ENCODE measurements around the gene RBMS3. TPM values are rescaled to one million over a fixed set of nuclear protein-coding genes. Genes with fewer than 3 reads are reported as not detected.

Gene RBMS3
- total RNA-seq, 1 experiment from 2014 or later = 6.5 TPM

GRCh38 chr3:29936766-29937165 is 655.9 kb downstream of the RBMS3 start:
- no peak for DNase-seq (ENCODE audit: low spot score)

GRCh38 chr3:29937185-29937584 is 656.3 kb downstream of the RBMS3 start:
- DNase-seq (ENCODE audit: low spot score) = no peak

DNA sequence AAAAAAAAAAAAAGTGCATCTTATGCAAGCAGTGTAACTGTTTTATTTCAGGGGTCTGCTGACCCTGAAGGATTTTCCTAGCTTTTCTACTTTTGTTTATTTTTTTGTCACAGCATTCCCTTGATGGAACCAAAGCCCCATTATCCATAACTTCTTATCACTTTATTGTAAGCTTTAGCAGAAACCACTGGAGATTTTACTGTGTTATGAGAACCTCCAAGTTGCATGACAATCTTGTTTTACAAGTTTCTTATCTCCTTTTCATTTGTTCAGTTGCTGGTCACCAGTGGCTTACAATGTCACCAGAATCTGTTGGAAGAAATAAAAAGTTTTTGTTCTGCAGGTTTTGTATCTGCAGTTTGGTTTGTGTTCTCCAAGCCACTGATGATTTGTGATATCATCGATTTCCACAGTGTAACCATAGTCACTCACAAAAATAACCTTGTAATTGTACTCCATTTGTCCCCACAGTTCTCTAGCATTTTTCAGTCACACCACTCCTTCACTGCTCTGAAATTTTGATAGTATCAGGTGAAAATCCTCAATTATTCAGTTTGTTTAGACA is 660.0 kb downstream of the RBMS3 start:
- DNase-seq (ENCODE audit: low spot score) = peak; percentile 4

GRCh38 chr3:29942297-29942696 is 661.4 kb downstream of the RBMS3 start:
- no peak for DNase-seq (ENCODE audit: low spot score)

- no peak for DNase-seq (ENCODE audit: low spot score)
Observed at GRCh38 chr3:29949131-29949530, 668.3 kb downstream of the RBMS3 start.

DNA sequence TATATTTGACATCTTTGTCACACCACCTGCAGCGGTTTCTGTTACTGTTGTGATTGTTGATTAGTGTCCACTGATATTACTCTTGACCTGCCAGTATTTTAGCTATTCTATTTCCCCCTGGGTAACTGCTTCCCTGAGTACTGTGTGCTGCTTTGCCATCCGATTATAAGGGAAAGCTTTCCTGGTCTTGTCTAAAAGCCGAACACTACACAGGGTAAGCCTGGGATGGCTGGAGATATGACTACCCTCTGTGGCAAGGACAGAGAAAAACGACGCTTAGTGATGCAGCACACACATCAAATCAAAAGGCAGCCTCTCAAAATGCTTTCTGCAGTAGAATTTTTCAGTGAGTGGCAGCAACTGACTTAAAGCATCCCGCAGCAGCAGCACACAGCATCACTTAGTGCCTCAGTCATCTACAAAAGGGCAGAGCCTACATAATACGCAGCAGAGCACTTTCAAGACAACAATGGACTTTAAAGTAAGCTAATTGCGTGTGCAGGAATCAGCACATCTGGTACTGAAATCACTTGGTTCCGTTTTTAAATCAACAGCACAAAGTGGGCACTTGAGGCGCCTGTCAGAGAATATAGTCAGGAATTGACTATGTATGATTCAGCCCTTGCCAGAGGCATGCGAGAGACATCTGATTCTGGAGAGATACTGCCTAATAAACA is 669.2 kb downstream of the RBMS3 start:
- no peak for DNase-seq (ENCODE audit: low spot score)

GRCh38 chr3:29952431-29952830 is 671.6 kb downstream of the RBMS3 start:
- no peak for DNase-seq (ENCODE audit: low spot score)

DNA sequence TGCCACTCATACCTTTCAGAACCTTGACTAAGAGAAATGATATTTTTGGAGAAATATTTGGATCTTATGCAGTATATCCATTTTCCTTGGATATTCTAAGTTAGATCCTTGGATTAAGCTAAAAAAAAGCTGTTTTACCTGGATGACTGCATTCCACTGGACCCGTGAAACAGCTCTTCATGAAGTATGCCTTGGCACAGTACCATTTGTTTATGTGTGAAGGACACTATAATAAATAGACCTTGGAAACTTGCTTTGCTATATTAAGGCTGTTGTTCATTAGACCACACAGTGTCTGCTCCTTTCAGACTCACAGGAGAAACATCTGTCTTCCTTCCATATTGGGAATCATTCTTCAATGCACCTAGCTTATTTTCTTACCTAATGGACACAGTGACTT is 674.5 kb downstream of the RBMS3 start:
- DNase-seq (ENCODE audit: low spot score) = no peak

- DNase-seq (ENCODE audit: low spot score) = no peak
Observed at GRCh38 chr3:29958816-29959215, 677.9 kb downstream of the RBMS3 start.

- no peak for DNase-seq (ENCODE audit: low spot score)
Observed at GRCh38 chr3:29971895-29972294, 691.0 kb downstream of the RBMS3 start.

GRCh38 chr3:29972320-29972993 is 691.6 kb downstream of the RBMS3 start:
- DNase-seq (ENCODE audit: low spot score) = no peak

DNA sequence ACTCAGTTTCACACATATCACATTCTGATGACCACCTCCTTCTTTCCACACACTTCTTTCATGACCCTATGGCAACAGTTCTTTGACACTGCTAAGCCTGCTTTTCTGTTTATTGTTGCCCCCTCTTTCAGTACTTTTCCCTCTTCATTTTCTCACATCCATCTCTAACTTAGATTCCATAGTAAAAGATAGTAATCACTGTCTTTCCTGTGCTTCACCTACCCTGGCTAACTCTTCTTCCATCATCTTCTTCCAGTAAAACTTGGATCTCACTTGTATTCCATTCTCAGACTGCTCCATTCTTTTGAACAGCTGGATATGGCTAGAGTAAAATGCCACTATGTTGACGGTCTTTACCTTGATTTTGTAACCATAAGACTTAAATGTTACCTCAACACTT is 692.9 kb downstream of the RBMS3 start:
- no peak for DNase-seq (ENCODE audit: low spot score)

DNA sequence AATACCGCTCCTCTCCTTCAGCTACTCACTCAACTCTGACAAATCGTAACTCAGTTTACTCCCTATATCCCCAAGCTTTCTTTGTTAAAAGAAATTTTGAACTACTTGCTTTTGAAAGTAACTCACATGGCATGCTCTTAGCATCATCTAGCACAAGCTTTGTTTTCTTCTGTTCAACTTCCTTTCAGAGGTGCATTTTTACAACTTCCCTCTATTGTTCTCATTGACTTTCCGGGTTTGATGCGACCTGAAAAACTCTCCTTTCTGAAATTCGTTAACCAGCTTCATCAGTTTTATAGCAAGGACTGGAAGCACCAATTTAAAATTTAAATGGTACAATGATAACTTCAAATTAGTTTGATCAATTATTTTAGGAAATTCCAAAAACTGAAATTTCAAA is 696.0 kb downstream of the RBMS3 start:
- DNase-seq (ENCODE audit: low spot score) = no peak

DNA sequence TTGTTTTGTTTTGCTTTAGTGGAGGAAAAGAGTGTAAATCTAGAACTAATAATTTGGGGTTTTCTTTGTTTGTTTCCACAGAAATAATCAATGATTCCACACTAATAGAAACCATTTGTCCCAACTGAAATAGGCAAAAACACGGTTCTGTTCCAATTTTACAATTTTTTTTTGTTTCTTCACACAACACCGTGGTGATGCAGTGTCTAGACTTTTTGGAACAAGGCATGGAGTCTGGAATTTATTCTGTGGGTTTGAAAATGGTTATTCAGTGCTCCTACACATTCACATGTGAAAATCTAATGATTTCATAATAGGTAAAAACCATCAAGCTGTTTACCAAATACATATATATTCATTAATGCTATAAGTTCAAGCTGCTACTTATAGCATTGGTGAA is 696.5 kb downstream of the RBMS3 start:
- no peak for DNase-seq (ENCODE audit: low spot score)

DNA sequence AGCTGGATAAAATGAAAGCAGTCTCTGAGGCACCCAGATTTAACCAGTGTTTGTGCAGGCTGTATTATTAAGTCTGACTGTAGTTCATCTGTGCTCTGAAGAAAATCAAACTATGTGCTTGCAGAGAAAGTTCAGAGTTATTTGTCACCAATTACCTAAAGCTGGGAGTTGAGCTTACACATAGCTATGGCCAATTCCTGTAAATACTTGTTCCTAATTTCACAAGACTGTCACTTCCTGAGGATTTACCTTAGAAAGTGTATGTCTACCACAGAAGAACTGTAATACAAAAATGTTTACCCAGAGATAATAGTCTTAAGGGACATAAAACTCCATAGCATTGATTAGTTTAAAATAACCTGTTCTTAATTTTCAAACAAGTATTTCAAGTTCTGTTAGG is 697.2 kb downstream of the RBMS3 start:
- no peak for DNase-seq (ENCODE audit: low spot score)

GRCh38 chr3:29991198-29991597 is 710.3 kb downstream of the RBMS3 start:
- no peak for DNase-seq (ENCODE audit: low spot score)

GRCh38 chr3:30002797-30003196 is 721.9 kb downstream of the RBMS3 start:
- DNase-seq (ENCODE audit: low spot score) = no peak

DNA sequence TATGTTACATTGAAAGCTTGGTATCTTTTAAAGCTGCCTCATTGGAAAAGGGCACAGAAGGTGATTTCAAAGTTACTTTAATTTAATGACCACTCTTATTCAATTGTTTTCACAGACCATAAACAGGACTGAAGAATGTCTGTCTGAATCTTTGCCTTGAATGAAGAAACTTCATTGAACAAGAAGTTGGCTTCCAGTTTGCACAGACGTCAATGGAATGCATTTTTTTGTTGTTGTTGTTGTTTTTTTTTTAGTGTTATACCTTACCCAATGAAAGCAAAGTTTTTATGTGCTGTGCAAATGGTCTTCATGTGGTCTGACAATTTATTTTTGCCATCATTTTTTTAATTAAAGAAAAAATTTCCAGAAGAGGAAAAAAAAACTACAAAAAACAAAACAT is 722.9 kb downstream of the RBMS3 start:
- DNase-seq (ENCODE audit: low spot score) = no peak

DNA sequence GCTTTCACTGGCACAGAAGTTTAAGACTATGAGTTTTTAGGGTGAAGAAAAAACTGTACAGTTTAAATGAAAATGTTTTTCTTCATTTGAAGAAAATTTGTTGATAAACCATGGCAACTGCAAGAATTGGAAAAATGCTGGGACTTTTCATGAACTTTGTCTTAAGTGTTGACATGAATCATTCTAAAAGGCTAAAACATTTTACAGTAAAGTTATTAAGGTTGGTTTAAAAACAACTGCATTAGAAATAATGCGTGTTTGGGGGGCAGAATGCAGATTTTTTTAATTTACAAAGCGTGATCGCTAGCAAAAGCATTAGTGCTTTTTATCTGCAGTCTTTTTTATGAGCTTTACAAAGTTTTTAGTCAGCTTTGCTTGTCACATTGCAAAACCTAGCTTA is 723.6 kb downstream of the RBMS3 start:
- no peak for DNase-seq (ENCODE audit: low spot score)

DNA sequence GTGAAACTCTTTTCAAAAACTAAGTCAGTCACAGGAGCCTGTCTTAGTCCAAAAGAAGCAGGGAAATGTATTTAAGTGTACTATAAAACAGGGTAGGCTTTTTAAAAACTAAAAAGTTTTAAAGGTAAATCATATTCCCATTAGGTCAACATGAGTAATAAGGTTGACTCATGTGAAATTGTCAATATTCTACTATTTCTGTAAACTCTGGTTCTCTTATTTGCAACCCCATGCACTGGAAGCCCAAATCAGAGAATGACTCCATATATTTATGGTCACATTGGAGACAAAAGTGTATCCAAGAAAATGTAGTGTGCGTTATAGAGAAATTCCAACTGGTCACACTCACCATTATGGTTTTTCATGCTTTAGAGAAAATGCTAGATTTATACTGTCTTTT is 725.2 kb downstream of the RBMS3 start:
- no peak for DNase-seq (ENCODE audit: low spot score)

DNA sequence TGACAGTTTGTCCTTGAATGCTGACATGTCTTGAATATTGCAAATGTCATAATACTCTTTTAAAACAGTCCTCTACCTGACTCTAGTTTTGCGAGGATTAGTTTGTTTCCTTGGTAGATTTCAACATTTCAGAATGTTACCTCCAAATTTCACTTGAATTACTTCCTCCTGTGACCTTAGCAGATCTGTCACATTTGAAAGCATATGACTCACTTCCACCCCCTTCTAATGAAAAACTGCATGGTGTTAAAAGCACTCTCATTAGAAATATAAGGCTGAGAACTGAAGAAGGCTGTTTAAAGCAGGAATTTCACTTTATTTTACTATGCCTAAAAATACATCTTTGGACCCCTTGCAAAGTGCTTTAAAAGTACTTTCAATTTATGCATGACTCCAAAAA is 726.8 kb downstream of the RBMS3 start:
- no peak for DNase-seq (ENCODE audit: low spot score)

DNA sequence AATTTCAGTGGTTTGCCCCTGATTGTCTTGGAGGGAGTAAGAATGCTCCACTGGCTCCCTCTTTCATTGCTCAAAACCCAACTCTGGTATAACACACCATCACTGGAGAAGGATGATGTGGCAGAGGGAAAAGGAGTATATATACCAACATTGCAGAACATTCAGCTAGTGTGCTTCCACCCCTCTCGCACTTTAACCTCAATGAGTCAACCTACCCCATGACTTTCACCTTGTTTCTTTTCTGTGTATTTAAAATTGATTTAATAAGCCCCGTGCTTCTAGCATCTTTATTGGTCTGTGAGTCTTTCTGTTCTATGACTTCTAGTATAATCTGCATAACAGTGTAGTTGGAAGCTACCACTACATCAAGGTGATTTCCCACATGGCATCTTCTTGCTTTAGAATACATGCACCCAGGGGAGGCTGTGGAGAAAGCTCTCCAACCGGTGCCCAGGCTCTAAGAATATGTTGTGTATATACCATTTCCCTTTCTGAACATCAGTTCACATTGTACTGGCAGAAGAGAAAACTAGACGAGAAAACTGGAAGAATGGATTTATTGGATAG is 730.4 kb downstream of the RBMS3 start:
- no peak for DNase-seq (ENCODE audit: low spot score)

DNA sequence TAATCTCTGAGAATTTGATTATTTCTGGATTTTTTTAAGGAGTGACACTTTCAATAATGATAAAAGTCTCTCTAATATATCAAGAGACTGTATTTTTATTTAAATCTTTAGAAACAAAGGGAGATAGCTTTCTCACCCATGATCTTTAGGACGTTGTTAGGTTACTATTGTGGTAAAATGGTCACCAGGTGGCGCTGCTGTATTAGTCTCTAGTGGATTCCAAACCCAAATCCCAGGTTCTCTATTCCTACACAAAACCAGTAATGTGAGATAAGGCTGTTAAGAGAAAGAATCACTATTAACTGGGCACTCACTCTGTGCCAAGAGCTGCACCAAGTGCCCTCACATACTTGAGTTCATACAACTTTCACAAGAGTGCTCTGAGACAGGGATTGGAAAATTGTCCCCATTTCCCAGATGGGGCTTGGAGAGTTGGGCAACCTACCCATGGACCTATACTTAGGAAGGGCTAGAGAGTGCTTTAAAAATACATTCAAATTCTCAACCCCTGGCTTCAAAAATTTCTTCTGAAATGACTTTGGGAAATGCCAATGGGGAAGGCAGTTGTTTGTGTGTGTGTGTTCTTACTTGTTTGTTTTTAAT is 732.2 kb downstream of the RBMS3 start:
- peak; percentile 49 for DNase-seq (ENCODE audit: low spot score)

Data from H4 (cell line).